ENCODE results near the gene SOX2.
"Not testable (repeated sequence)": the region's sequence is repeated elsewhere in the genome, so short reads cannot be mapped to it uniquely, and the experiment has no call there.

SOX2 gene

GRCh38 chr3:181764033-181764432, 52.3 kb downstream of the SOX2 start:
- DNase-seq, result not testable (repeated sequence)

Measured in NCI-H187 treated with DMSO at 0.1 percent for 48 hours (cell line).